Panc1 (cell line): ENCODE measurements around the gene GALC. TPM values are rescaled to one million over a fixed set of nuclear protein-coding genes. Genes with fewer than 3 reads are reported as not detected.

Experiments used
- ATAC-seq: fragments of 200-7000 bp; cut with Tn5 transposase; 2 replicates; pipeline ENCODE4 v1.9.1; 2020; ENCODE audit warnings: mild to moderate bottlenecking, moderate library complexity
- BruUV-seq: library from RNA; stranded (reverse); fragments of 400-500 nt; replicated peaks from 2 replicates; lab custom pipeline; 2021; lab: Mats Ljungman, UMichigan
- CTCF ChIA-PET: fragments of 300-600 bp; sonication (Branson Sonifier 250); formaldehyde crosslinking; loops from one replicate; lab custom pipeline; 2022; ENCODE audit warnings: antibody characterized with exemption; lab: Charles Lee
- POLR2A ChIA-PET: fragments of 300-600 bp; sonication (Branson Sonifier 250); formaldehyde crosslinking; loops from one replicate; lab custom pipeline; 2022; ENCODE audit warnings: antibody characterized with exemption; lab: Charles Lee
- DNase-seq: peaks from one replicate; pipeline ENCODE4 v3.0.0-alpha.2; 2010; ENCODE audit warnings: low read depth, low spot score
- H3K27ac ChIP-seq: 2 replicates; pipeline ENCODE4 v1.5.1; 2011; ENCODE audit warnings: mild to moderate bottlenecking, low read length, inconsistent platforms
- H3K27me3 ChIP-seq: fragments of 200-500 bp; sonication (Bioruptor generic); 2 replicates; pipeline ENCODE4 v1.6.0; 2014; ENCODE audit warnings: low read length, inconsistent platforms; ENCODE audit not compliant: control insufficient read depth, insufficient read depth
- H3K36me3 ChIP-seq: fragments of 200-500 bp; sonication (Bioruptor generic); 2 replicates; pipeline ENCODE4 v1.5.1; 2014; ENCODE audit warnings: inconsistent platforms, mild to moderate bottlenecking, low read length, moderate library complexity; ENCODE audit not compliant: control insufficient read depth, insufficient read depth
- H3K4me1 ChIP-seq: 2 replicates; pipeline ENCODE4 v1.5.1; 2011; ENCODE audit warnings: inconsistent platforms, mild to moderate bottlenecking, low read length, moderate library complexity; ENCODE audit not compliant: control insufficient read depth, insufficient read depth
- H3K4me3 ChIP-seq, 2 experiments: 2 replicates each; pipeline ENCODE4 v1.5.1; 2011 to 2012; ENCODE audit warnings: low read depth in 2 of 2, low read length in 2 of 2, mild to moderate bottlenecking in 2 of 2, inconsistent platforms in 1 of 2, moderate library complexity in 1 of 2
- H3K9me3 ChIP-seq: fragments of 200-500 bp; sonication (Bioruptor generic); 2 replicates; pipeline ENCODE4 v1.5.1; 2014; ENCODE audit warnings: low read depth, mild to moderate bottlenecking, inconsistent platforms, low read length, moderate library complexity; ENCODE audit not compliant: control insufficient read depth, insufficient read depth
- CTCF ChIP-seq: fragments of 450-650 bp; IDR thresholded peaks from 2 replicates; pipeline ENCODE4 v1.5.1; 2017; ENCODE audit warnings: mild to moderate bottlenecking
- POLR2AphosphoS5 ChIP-seq: IDR thresholded peaks from 2 replicates; pipeline ENCODE4 v1.6.1; 2012; ENCODE audit warnings: mild to moderate bottlenecking, low read depth, low read length, moderate library complexity
- REST ChIP-seq, 2 experiments: IDR thresholded peaks; 2 replicates each; pipeline ENCODE4 v1.6.1; 2011 to 2012; ENCODE audit warnings: low read depth in 2 of 2, control low read depth in 1 of 2, low read length in 1 of 2, mild to moderate bottlenecking in 1 of 2, moderate library complexity in 1 of 2; ENCODE audit not compliant: insufficient read depth in 1 of 2
- SIN3A ChIP-seq: IDR thresholded peaks from 2 replicates; pipeline ENCODE4 v1.6.1; 2012; ENCODE audit warnings: low read depth, mild to moderate bottlenecking, low read length, moderate library complexity, borderline replicate concordance; ENCODE audit not compliant: insufficient read depth
- TCF7L2 ChIP-seq: IDR thresholded peaks from 2 replicates; pipeline ENCODE4 v1.6.1; 2011; ENCODE audit warnings: mild to moderate bottlenecking, low read depth, low read length, inconsistent platforms
- in situ Hi-C: cut with HindIII; loops from 2 replicates; pipeline ENCODE4 v1.10.0; 2016; ENCODE audit warnings: low sequenced_read_pairs, low pct_unique_long_range_greater_than_20kb
- intact Hi-C: fragments of 100-400 bp; cut with micrococcal nuclease; formaldehyde crosslinking; loops from one replicate; pipeline ENCODE4 v1.10.0; 2022; ENCODE audit not compliant: unreplicated experiment
- total RNA-seq: library from RNA; stranded (reverse); gene quantifications from one replicate; pipeline ENCODE4 v1.2.1, GENCODE V29; 2021; ENCODE audit not compliant: unreplicated experiment

GALC gene
- total RNA-seq, 1 experiment from 2014 or later, result 9.7 TPM

GRCh38 chr14:88003425-88003824 is 10.4 kb upstream of the GALC start:
- in situ Hi-C loops (no loop called here), intact Hi-C loops (no loop called here)
- Histone ChIP-seq H3K9me3 (no peaks in the 10 kb centered on the region), H3K27me3 (no peaks in the 10 kb centered on the region), H3K36me3 (no peaks in the 10 kb centered on the region), H3K4me3 (no peak overlapping the region), H3K4me1 (no peaks in the 10 kb centered on the region), H3K27ac (no peak overlapping the region)
- no TSS peak for BruUV-seq
- ATAC-seq (no peak), DNase-seq (no peak)
- ChIA-PET CTCF (no interaction called here), POLR2A (no interaction called here)
- TF ChIP-seq CTCF, result no peak
- TF ChIP-seq TCF7L2, result no peak
- TF ChIP-seq SIN3A, result no peak
- no peak for TF ChIP-seq REST (IDR thresholded peaks at IDR 0.05; ENCODE audit: insufficient read depth in 1 of 2, low read depth in 2 of 2, low read length in 1 of 2)
- TF ChIP-seq POLR2AphosphoS5, result no peak

GRCh38 chr14:88002421-88003075 is 9.6 kb upstream of the GALC start:
- Histone ChIP-seq H3K9me3 (no peaks in the 10 kb centered on the region), H3K27me3 (no peaks in the 10 kb centered on the region), H3K36me3 (no peaks in the 10 kb centered on the region), H3K27ac (no peak overlapping the region), H3K4me3 (no peak overlapping the region), H3K4me1 (no peaks in the 10 kb centered on the region)
- ChIA-PET CTCF (no interaction called here), POLR2A (no interaction called here)
- DNase-seq (no peak), ATAC-seq (no peak)
- in situ Hi-C loops (no loop called here), intact Hi-C loops (no loop called here)
- TF ChIP-seq REST (IDR thresholded peaks at IDR 0.05; ENCODE audit: insufficient read depth in 1 of 2, low read depth in 2 of 2, low read length in 1 of 2) (no peak), CTCF (no peak), POLR2AphosphoS5 (no peak), SIN3A (no peak), TCF7L2 (no peak)
- BruUV-seq, result no TSS peak
